Esophagus muscularis mucosa (tissue), 3 donors: Measurements from ENCODE around the gene GDF3.

Experiments used
- POLR2AphosphoS5 ChIP-seq, 2 donors: sonication (generic); formaldehyde crosslinking; IDR thresholded peaks; one replicate each; pipeline ENCODE4 v1.6.1; 2017; ENCODE audit warnings: antibody characterized with exemption in 2 of 2
- TF ChIP-seq, protein P1 (sequence below), 3 experiments: fragments of 200-600 bp in 2 of 3; fragments of 450-650 bp in 1 of 3; sonication (generic) in 2 of 3; IDR thresholded peaks; one replicate each; pipeline ENCODE4 v1.5.1; 2017 to 2019; ENCODE audit warnings: antibody characterized with exemption in 3 of 3, mild to moderate bottlenecking in 2 of 3, moderate library complexity in 1 of 3

DNA sequence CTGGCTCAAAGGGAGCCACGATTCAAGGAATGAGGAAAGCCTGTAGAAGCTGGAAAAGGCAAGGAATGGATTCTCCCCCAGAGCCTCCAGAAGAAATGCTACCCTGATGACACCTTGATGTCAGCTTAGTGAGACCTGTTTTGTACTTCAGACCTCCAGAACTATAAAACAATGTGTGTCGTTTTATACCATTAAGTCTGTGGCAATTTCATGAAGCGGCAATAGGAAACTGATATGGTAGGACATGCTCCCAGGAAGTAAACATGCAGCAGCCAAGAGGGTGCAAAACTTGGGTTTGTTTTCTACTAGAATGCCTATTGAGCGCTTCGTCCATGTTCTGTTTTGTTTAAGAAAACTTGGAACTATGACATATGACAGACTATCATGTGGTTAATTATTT lies 27.4 kb downstream of the GDF3 start:
- no peak for TF ChIP-seq POLR2AphosphoS5 (IDR thresholded peaks at IDR 0.05)
- TF ChIP-seq, protein P1, sequence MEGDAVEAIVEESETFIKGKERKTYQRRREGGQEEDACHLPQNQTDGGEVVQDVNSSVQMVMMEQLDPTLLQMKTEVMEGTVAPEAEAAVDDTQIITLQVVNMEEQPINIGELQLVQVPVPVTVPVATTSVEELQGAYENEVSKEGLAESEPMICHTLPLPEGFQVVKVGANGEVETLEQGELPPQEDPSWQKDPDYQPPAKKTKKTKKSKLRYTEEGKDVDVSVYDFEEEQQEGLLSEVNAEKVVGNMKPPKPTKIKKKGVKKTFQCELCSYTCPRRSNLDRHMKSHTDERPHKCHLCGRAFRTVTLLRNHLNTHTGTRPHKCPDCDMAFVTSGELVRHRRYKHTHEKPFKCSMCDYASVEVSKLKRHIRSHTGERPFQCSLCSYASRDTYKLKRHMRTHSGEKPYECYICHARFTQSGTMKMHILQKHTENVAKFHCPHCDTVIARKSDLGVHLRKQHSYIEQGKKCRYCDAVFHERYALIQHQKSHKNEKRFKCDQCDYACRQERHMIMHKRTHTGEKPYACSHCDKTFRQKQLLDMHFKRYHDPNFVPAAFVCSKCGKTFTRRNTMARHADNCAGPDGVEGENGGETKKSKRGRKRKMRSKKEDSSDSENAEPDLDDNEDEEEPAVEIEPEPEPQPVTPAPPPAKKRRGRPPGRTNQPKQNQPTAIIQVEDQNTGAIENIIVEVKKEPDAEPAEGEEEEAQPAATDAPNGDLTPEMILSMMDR (IDR thresholded peaks at IDR 0.05): no peak
